Hepatocyte (in vitro differentiated cells): ENCODE results near the gene COG1.
A peak's percentile ranks its signal among the peaks of the same experiment; 100 is the strongest.

Experiments
- EZH2 ChIP-seq: fragments of 200-600 bp; sonication (generic); IDR thresholded peaks from 2 replicates; pipeline ENCODE4 v1.6.1; 2016; ENCODE audit warnings: antibody characterized with exemption, mild to moderate bottlenecking, borderline replicate concordance
- TF ChIP-seq, protein P1 (sequence below): fragments of 200-600 bp; sonication (generic); IDR thresholded peaks from 2 replicates; pipeline ENCODE4 v1.5.1; 2016; ENCODE audit warnings: antibody characterized with exemption, mild to moderate bottlenecking; ENCODE audit not compliant: poor library complexity

DNA sequence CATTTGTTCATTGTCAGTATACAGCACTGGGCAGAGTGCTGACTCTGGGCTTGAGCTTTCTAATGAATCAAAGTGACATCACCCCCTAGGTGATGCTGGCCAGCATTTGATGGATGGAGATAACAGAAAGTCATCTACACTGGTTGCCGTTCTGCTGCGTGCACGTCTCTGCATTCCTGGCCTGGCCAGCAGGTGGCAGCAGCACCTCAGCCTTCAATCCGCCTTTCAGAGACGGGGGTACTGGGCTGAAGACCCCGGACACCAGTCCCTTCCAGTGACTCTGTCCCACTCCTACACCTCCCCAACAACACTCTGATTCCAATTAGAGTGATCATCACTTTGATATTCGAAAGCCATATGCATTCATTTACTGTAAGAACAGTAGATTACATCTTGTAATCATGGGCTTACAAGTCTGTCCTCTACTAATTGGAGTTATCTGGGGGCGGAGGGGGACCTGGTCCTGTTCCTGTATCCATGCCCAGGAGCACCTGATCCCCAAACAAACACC, 62.9 kb downstream of the COG1 start:
- TF ChIP-seq, protein P1, sequence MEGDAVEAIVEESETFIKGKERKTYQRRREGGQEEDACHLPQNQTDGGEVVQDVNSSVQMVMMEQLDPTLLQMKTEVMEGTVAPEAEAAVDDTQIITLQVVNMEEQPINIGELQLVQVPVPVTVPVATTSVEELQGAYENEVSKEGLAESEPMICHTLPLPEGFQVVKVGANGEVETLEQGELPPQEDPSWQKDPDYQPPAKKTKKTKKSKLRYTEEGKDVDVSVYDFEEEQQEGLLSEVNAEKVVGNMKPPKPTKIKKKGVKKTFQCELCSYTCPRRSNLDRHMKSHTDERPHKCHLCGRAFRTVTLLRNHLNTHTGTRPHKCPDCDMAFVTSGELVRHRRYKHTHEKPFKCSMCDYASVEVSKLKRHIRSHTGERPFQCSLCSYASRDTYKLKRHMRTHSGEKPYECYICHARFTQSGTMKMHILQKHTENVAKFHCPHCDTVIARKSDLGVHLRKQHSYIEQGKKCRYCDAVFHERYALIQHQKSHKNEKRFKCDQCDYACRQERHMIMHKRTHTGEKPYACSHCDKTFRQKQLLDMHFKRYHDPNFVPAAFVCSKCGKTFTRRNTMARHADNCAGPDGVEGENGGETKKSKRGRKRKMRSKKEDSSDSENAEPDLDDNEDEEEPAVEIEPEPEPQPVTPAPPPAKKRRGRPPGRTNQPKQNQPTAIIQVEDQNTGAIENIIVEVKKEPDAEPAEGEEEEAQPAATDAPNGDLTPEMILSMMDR: peak; percentile 99
- no peak for TF ChIP-seq EZH2
